Measurements from ENCODE around the gene ARL6IP4.

The ARL6IP4 gene

GRCh38 chr12:122963941-122964265 lies 16.6 kb upstream of the ARL6IP4 start:
- no peak for TF ChIP-seq ELF4 (IDR thresholded peaks at IDR 0.05)
- TF ChIP-seq ZNF384 (IDR thresholded peaks at IDR 0.05) = no peak
- TF ChIP-seq SP1 (IDR thresholded peaks at IDR 0.05) = no peak
- TF ChIP-seq LEF1 (IDR thresholded peaks at IDR 0.05; ENCODE audit: borderline replicate concordance) = no peak
- TF ChIP-seq, protein P1, sequence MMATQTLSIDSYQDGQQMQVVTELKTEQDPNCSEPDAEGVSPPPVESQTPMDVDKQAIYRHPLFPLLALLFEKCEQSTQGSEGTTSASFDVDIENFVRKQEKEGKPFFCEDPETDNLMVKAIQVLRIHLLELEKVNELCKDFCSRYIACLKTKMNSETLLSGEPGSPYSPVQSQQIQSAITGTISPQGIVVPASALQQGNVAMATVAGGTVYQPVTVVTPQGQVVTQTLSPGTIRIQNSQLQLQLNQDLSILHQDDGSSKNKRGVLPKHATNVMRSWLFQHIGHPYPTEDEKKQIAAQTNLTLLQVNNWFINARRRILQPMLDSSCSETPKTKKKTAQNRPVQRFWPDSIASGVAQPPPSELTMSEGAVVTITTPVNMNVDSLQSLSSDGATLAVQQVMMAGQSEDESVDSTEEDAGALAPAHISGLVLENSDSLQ (IDR thresholded peaks at IDR 0.05) = no peak
- no peak for TF ChIP-seq NFRKB (IDR thresholded peaks at IDR 0.05)
- CTCF ChIA-PET = no interaction called here
- POLR2A ChIA-PET = no interaction called here

DNA sequence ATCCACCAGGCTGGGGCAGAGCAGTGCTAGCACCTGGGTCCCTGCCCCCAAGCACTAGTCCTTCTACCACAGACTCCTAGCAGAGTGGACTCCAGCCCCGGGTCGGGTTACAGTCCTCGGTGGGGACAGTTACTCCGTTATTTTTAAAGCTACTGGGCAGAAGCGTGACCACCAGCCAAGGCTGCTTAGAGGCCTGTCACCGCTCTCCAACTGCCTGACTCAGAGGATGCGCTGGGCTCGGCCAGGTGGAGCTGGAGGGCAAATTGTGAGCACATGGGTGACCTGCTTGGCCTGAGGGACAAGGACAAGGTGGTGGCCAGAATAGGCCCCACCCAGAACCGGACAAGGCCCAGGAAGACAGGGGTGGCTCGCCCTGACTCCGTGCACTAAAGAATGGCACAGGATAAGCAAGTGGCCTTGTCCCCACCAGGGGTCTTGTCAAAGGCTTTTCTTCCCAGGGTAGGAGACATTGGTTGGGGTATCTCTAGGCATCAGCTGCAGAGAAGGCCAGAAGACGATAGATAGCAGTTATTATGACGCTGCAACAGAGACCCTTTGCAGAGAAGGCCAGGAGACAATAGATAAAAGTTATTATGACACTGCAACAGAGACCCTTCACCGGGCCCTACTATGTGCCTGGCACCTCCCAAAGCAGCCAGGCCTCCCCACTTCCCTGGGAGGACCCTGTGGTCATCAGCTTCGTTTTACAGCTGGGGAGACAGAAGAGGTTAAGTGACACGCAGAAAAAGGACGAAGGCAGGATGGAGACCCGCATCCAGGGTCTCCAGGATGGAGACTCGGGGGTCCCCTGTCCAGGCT lies 15.8 kb upstream of the ARL6IP4 start:
- TF ChIP-seq LEF1 (IDR thresholded peaks at IDR 0.05; ENCODE audit: borderline replicate concordance) = no peak
- TF ChIP-seq NFRKB (IDR thresholded peaks at IDR 0.05) = no peak
- TF ChIP-seq SP1 (IDR thresholded peaks at IDR 0.05) = no peak
- TF ChIP-seq, protein P1 (IDR thresholded peaks at IDR 0.05) = no peak
- no peak for TF ChIP-seq FOXM1 (IDR thresholded peaks at IDR 0.05; ENCODE audit: borderline replicate concordance)
- no peak for TF ChIP-seq HDGF (IDR thresholded peaks at IDR 0.05; ENCODE audit: borderline replicate concordance)
- TF ChIP-seq FOXK2 (IDR thresholded peaks at IDR 0.05) = no peak
- no peak for TF ChIP-seq SUZ12 (IDR thresholded peaks at IDR 0.05)
- CTCF ChIA-PET = no interaction called here
- POLR2A ChIA-PET = interaction anchor here (0.9 kb wide), 1 partner anchor 8 kb away, joined by 4 read pairs; no protein-coding TSS in a partner anchor
- no peak for DNase-seq (ENCODE audit: extremely low spot score)

More at GRCh38 chr12:122963941-122964265, 16.6 kb upstream of the ARL6IP4 start:
- DNase-seq (ENCODE audit: extremely low spot score) = no peak

DNA sequence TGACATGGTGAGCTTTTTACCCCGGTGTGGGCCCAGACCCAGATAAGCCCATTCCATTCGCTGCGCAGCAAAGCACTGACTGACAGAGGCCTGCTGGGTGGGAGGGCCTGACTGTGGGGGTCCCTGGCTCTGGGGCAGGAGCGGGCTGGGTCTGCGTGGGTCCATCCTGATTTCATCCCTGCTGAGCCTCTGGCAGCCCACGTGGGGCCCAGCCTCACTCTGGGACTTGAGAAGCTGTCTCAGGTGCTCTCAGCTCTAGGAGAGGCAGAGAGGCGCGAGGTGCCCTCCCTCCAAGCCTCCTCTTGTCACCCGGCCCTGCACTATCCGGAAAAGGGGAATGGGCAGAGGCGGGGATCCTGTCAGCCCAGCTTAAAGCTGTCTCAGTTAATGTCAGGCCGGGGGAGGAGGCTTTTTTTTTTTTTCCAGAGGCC lies 15.1 kb upstream of the ARL6IP4 start:
- ChIA-PET POLR2A (interaction anchor here (0.9 to 1.7 kb wide), 3 partner anchors 9 to 11 kb away, joined by 4 to 11 read pairs (median 6); partner anchors contain the start of gene OGFOD2), CTCF (no interaction called here)
- DNase-seq (ENCODE audit: extremely low spot score) = no peak
- TF ChIP-seq ARNT (IDR thresholded peaks at IDR 0.05) (no peak), HDGF (IDR thresholded peaks at IDR 0.05; ENCODE audit: borderline replicate concordance) (no peak), ZNF384 (IDR thresholded peaks at IDR 0.05) (no peak), SUZ12 (IDR thresholded peaks at IDR 0.05) (no peak), L3MBTL2 (conservative IDR thresholded peaks at IDR 0.05) (no peak), NFRKB (IDR thresholded peaks at IDR 0.05) (no peak), FOXM1 (IDR thresholded peaks at IDR 0.05; ENCODE audit: borderline replicate concordance) (no peak), FOXK2 (IDR thresholded peaks at IDR 0.05) (no peak), SP1 (IDR thresholded peaks at IDR 0.05) (no peak), ELF4 (IDR thresholded peaks at IDR 0.05) (no peak)
- TF ChIP-seq, protein P1 (IDR thresholded peaks at IDR 0.05) = no peak

GRCh38 chr12:122965851-122966742 lies 14.4 kb upstream of the ARL6IP4 start, which contains the start of gene ABCB9:
ABCB9 (minus strand) TSS chr12:122966463; CDS start chr12:122960235, 6,228 bp downstream.
- peak; percentile 99 for DNase-seq (ENCODE audit: extremely low spot score)
- no peak for TF ChIP-seq FOXA1 (IDR thresholded peaks at IDR 0.05)
- TF ChIP-seq CTBP1 (IDR thresholded peaks at IDR 0.05; ENCODE audit: borderline replicate concordance) = no peak
- TF ChIP-seq TARDBP (IDR thresholded peaks at IDR 0.05) = no peak
- no peak for TF ChIP-seq ARNT (IDR thresholded peaks at IDR 0.05)
- TF ChIP-seq LEF1 (IDR thresholded peaks at IDR 0.05; ENCODE audit: borderline replicate concordance) = no peak
- TF ChIP-seq ZNF384 (IDR thresholded peaks at IDR 0.05) = no peak
- no peak for TF ChIP-seq FOXK2 (IDR thresholded peaks at IDR 0.05)
- TF ChIP-seq, protein P1 (IDR thresholded peaks at IDR 0.05) = peak; percentile 88
- POLR2A ChIA-PET = interaction anchor here (0.7 to 1.8 kb wide), 6 partner anchors 9 to 439 kb away, joined by 3 to 17 read pairs (median 8); partner anchors contain the start of genes ARL6IP4, KNTC1, MPHOSPH9 and MTRFR
- CTCF ChIA-PET = interaction anchor here (0.5 to 0.7 kb wide), 2 partner anchors 14 to 613 kb away, joined by 3 read pairs; no protein-coding TSS in a partner anchor

DNA sequence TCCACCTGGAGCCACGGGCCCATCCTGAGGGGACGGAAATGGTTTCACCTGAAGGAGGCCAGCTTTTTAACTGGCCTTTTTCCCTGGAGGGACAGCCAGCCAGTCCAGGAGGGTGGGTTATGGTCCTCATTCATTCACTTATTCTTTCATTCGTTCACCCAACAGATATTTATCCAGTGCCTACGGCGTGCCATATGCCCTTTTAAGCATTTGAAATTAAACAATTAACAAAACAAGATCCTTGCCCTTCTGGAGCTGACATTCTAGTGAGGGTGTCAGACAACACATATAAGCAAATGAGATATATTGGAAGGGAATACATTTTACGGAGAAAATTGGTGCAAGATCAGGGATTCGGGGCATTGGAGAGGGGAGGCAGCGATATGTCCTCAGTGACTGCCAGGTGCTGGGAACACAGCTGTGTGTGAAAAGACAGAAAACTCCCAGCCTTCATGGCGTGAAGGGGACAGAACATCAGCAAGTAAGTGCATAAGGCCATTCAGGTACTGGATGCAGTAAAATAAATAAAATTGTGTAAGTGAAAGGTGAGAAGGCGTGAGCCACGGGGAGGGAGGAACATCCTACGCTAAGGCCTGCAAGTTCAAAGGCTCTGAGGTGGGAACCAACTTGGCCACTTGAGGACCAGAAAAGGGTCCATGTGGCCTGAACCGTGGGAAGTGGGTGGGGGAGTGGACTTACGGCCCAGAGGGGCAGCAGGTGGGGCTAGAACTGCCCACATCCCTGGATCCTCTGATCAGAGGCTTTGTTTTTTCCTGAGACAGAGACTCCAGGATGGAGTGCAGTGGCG lies 13.5 kb upstream of the ARL6IP4 start:
- ChIA-PET CTCF (interaction anchor here (0.5 to 0.7 kb wide), 2 partner anchors 14 to 614 kb away, joined by 3 read pairs; no protein-coding TSS in a partner anchor), POLR2A (interaction anchor here (0.7 to 1.8 kb wide), 6 partner anchors 8 to 440 kb away, joined by 3 to 17 read pairs (median 8); partner anchors contain the start of genes ARL6IP4, KNTC1, MPHOSPH9 and MTRFR)
- TF ChIP-seq L3MBTL2 (conservative IDR thresholded peaks at IDR 0.05) = no peak
- TF ChIP-seq, protein P1 (IDR thresholded peaks at IDR 0.05) = no peak
- TF ChIP-seq HDGF (IDR thresholded peaks at IDR 0.05; ENCODE audit: borderline replicate concordance) = no peak
- TF ChIP-seq TARDBP (IDR thresholded peaks at IDR 0.05) = no peak
- no peak for TF ChIP-seq ARNT (IDR thresholded peaks at IDR 0.05)
- no peak for DNase-seq (ENCODE audit: extremely low spot score)
